Measurements from ENCODE around the gene NENF. TPM values are rescaled to one million over a fixed set of nuclear protein-coding genes. Genes with fewer than 3 reads are reported as not detected.

The NENF gene
- total RNA-seq, 1 experiment from 2014 or later: 45.3 TPM

GRCh38 chr1:212396638-212397037 is 36.1 kb upstream of the NENF start:
- Mint-ChIP-seq H3K9me3 (ENCODE audit: low read depth, unreplicated experiment) (peaks cover 14% of the 10 kb centered on the region), H3K27ac (ENCODE audit: unreplicated experiment) (no peak overlapping the region), H3K4me3 (ENCODE audit: low read depth, unreplicated experiment) (no peak overlapping the region), H3K4me1 (ENCODE audit: low read depth, unreplicated experiment) (no peaks in the 10 kb centered on the region), H3K27me3 (ENCODE audit: unreplicated experiment) (no peaks in the 10 kb centered on the region), H3K36me3 (ENCODE audit: insufficient read depth, unreplicated experiment) (no peaks in the 10 kb centered on the region)
- intact Hi-C loops (cut with micrococcal nuclease; ENCODE audit: unreplicated experiment): no loop called here
- no peak for TF ChIP-seq CTCF (IDR thresholded peaks at IDR 0.05; ENCODE audit: unreplicated experiment)
- CTCF ChIA-PET: interaction anchor here (0.6 kb wide), 3 partner anchors 33 to 528 kb away, joined by 3 to 4 read pairs (median 4); no protein-coding TSS in a partner anchor
- no TSS peak for BruUV-seq (replicated peaks)
- DNase-seq: no peak

- no peak overlapping the region for H3K27ac Mint-ChIP-seq (ENCODE audit: unreplicated experiment)
- peaks cover 14% of the 10 kb centered on the region for H3K9me3 Mint-ChIP-seq (ENCODE audit: low read depth, unreplicated experiment)
- CTCF ChIA-PET: interaction anchor here (0.6 kb wide), 1 partner anchor 33 kb away, joined by 3 read pairs; no protein-coding TSS in a partner anchor
Measured at GRCh38 chr1:212397171-212397570, 35.5 kb upstream of the NENF start.

GRCh38 chr1:212401042-212401441 is 31.7 kb upstream of the NENF start:
- no peak for DNase-seq
- no peak overlapping the region for H3K27ac Mint-ChIP-seq (ENCODE audit: unreplicated experiment)
- CTCF ChIA-PET: no interaction called here
- H3K27me3 Mint-ChIP-seq (ENCODE audit: unreplicated experiment): no peaks in the 10 kb centered on the region
- H3K9me3 Mint-ChIP-seq (ENCODE audit: low read depth, unreplicated experiment): peaks cover 9% of the 10 kb centered on the region
- intact Hi-C loops (cut with micrococcal nuclease; ENCODE audit: unreplicated experiment): no loop called here
- H3K36me3 Mint-ChIP-seq (ENCODE audit: insufficient read depth, unreplicated experiment): no peaks in the 10 kb centered on the region
- no TSS peak for BruUV-seq (replicated peaks)
- no peak overlapping the region for H3K4me3 Mint-ChIP-seq (ENCODE audit: low read depth, unreplicated experiment)
- no peak for TF ChIP-seq CTCF (IDR thresholded peaks at IDR 0.05; ENCODE audit: unreplicated experiment)
- H3K4me1 Mint-ChIP-seq (ENCODE audit: low read depth, unreplicated experiment): peaks cover 20% of the 10 kb centered on the region

More at GRCh38 chr1:212397171-212397570, 35.5 kb upstream of the NENF start:
- no peak for DNase-seq
- Mint-ChIP-seq H3K4me3 (ENCODE audit: low read depth, unreplicated experiment) (no peak overlapping the region), H3K36me3 (ENCODE audit: insufficient read depth, unreplicated experiment) (no peaks in the 10 kb centered on the region), H3K27me3 (ENCODE audit: unreplicated experiment) (no peaks in the 10 kb centered on the region), H3K4me1 (ENCODE audit: low read depth, unreplicated experiment) (peaks cover 4% of the 10 kb centered on the region)
- TF ChIP-seq CTCF (IDR thresholded peaks at IDR 0.05; ENCODE audit: unreplicated experiment): no peak
- intact Hi-C loops (cut with micrococcal nuclease; ENCODE audit: unreplicated experiment): no loop called here
- BruUV-seq (replicated peaks): no TSS peak

- H3K36me3 Mint-ChIP-seq (ENCODE audit: insufficient read depth, unreplicated experiment): no peaks in the 10 kb centered on the region
- CTCF ChIA-PET: no interaction called here
Measured at GRCh38 chr1:212401838-212402582, 30.7 kb upstream of the NENF start.

More at GRCh38 chr1:212401838-212402582, 30.7 kb upstream of the NENF start:
- H3K4me3 Mint-ChIP-seq (ENCODE audit: low read depth, unreplicated experiment): no peak overlapping the region
- no peaks in the 10 kb centered on the region for H3K27me3 Mint-ChIP-seq (ENCODE audit: unreplicated experiment)
- H3K4me1 Mint-ChIP-seq (ENCODE audit: low read depth, unreplicated experiment): peaks cover 20% of the 10 kb centered on the region
- no peak for DNase-seq
- intact Hi-C loops (cut with micrococcal nuclease; ENCODE audit: unreplicated experiment): no loop called here
- peak overlapping the region; percentile 55 for H3K27ac Mint-ChIP-seq (ENCODE audit: unreplicated experiment)
- BruUV-seq (replicated peaks): no TSS peak
- no peak for TF ChIP-seq CTCF (IDR thresholded peaks at IDR 0.05; ENCODE audit: unreplicated experiment)
- peaks cover 6% of the 10 kb centered on the region for H3K9me3 Mint-ChIP-seq (ENCODE audit: low read depth, unreplicated experiment)

All from Calu3 (cell line).